Osteoblast (primary cell): ENCODE results near the gene ATG7. TPM values are rescaled to one million over a fixed set of nuclear protein-coding genes. Genes with fewer than 3 reads are reported as not detected.

Experiments
- DNase-seq: peaks from one replicate; pipeline ENCODE4 v3.0.0; 2011; ENCODE audit warnings: low spot score, mixed read lengths; ENCODE audit not compliant: insufficient read length; ENCODE audit errors: missing footprints
- H2AFZ ChIP-seq: 2 replicates; pipeline ENCODE4 v1.6.0; 2011; ENCODE audit warnings: mild to moderate bottlenecking, low read length
- H3K27ac ChIP-seq: 2 replicates; pipeline ENCODE4 v1.5.1; 2011; ENCODE audit warnings: mild to moderate bottlenecking, low read depth, low read length, moderate library complexity
- H3K27me3 ChIP-seq: 2 replicates; pipeline ENCODE4 v1.6.0; 2012; ENCODE audit warnings: mild to moderate bottlenecking, control low read depth, inconsistent platforms, low read length, moderate library complexity; ENCODE audit not compliant: insufficient read depth
- H3K36me3 ChIP-seq: 2 replicates; pipeline ENCODE4 v1.5.1; 2011; ENCODE audit warnings: mild to moderate bottlenecking, low read length, control low read depth, moderate library complexity; ENCODE audit not compliant: insufficient read depth
- H3K4me1 ChIP-seq: 2 replicates; pipeline ENCODE4 v1.5.1; 2011; ENCODE audit warnings: mild to moderate bottlenecking, low read length, control low read depth, moderate library complexity; ENCODE audit not compliant: insufficient read depth
- H3K4me2 ChIP-seq: 2 replicates; pipeline ENCODE4 v1.6.0; 2011; ENCODE audit warnings: mild to moderate bottlenecking, low read length; ENCODE audit not compliant: insufficient read depth
- H3K4me3 ChIP-seq: fragments of 200-600 bp; sonication (generic); 3 replicates; pipeline ENCODE4 v1.5.1; 2012; ENCODE audit warnings: mild to moderate bottlenecking, low read length, inconsistent platforms; ENCODE audit not compliant: insufficient read depth
- H3K79me2 ChIP-seq: 2 replicates; pipeline ENCODE4 v1.6.0; 2012; ENCODE audit warnings: mild to moderate bottlenecking, low read length, control low read depth, inconsistent platforms; ENCODE audit not compliant: insufficient read depth
- H3K9me3 ChIP-seq: 2 replicates; pipeline ENCODE4 v1.5.1; 2011; ENCODE audit warnings: low read depth, low read length, control low read depth
- H4K20me1 ChIP-seq: 2 replicates; pipeline ENCODE4 v1.6.0; 2012; ENCODE audit warnings: mild to moderate bottlenecking, low read length, control low read depth; ENCODE audit not compliant: insufficient read depth
- CTCF ChIP-seq: IDR thresholded peaks from 2 replicates; pipeline ENCODE4 v1.5.1; 2011; ENCODE audit warnings: mild to moderate bottlenecking, low read depth, low read length, moderate library complexity; ENCODE audit errors: extremely low read depth
- total RNA-seq: library from RNA; depleted of rRNA; stranded (reverse); fragments of >200 nt; gene quantifications from 2 replicates; pipeline ENCODE4 v1.2.3, GENCODE V29; 2012

Gene ATG7
- total RNA-seq, 1 donor, result 93.4 TPM

- Histone ChIP-seq H4K20me1 (no peaks in the 10 kb centered on the region), H3K4me1 (no peaks in the 10 kb centered on the region), H3K4me3 (no peak overlapping the region), H2AFZ (no peak overlapping the region), H3K27ac (no peak overlapping the region), H3K9me3 (no peaks in the 10 kb centered on the region), H3K79me2 (no peaks in the 10 kb centered on the region), H3K36me3 (peaks cover 47% of the 10 kb centered on the region), H3K27me3 (no peaks in the 10 kb centered on the region), H3K4me2 (no peak overlapping the region)
- DNase-seq, result no peak
- TF ChIP-seq CTCF, result no peak
These were observed 50.7 kb downstream of the ATG7 start for GRCh38 chr3:11322931-11323330.

- H3K9me3 ChIP-seq, result no peaks in the 10 kb centered on the region
- peaks cover 38% of the 10 kb centered on the region for H3K36me3 ChIP-seq
- no peak overlapping the region for H3K27ac ChIP-seq
- no peak for TF ChIP-seq CTCF
- H2AFZ ChIP-seq, result no peak overlapping the region
- H3K79me2 ChIP-seq, result no peaks in the 10 kb centered on the region
- H3K4me3 ChIP-seq, result no peak overlapping the region
- no peaks in the 10 kb centered on the region for H4K20me1 ChIP-seq
- H3K4me2 ChIP-seq, result no peak overlapping the region
- no peaks in the 10 kb centered on the region for H3K27me3 ChIP-seq
- no peaks in the 10 kb centered on the region for H3K4me1 ChIP-seq
- no peak for DNase-seq
These were observed 51.6 kb downstream of the ATG7 start for GRCh38 chr3:11323813-11324212.

GRCh38 chr3:11327619-11328018 lies 55.4 kb downstream of the ATG7 start:
- peaks cover 19% of the 10 kb centered on the region for H3K36me3 ChIP-seq
- H3K4me1 ChIP-seq, result peaks cover 14% of the 10 kb centered on the region
- no peak overlapping the region for H3K27ac ChIP-seq
- H2AFZ ChIP-seq, result no peak overlapping the region
- no peaks in the 10 kb centered on the region for H3K9me3 ChIP-seq
- no peaks in the 10 kb centered on the region for H3K79me2 ChIP-seq
- no peak overlapping the region for H3K4me2 ChIP-seq
- H4K20me1 ChIP-seq, result no peaks in the 10 kb centered on the region
- TF ChIP-seq CTCF, result no peak
- H3K27me3 ChIP-seq, result no peaks in the 10 kb centered on the region
- no peak for DNase-seq
- no peak overlapping the region for H3K4me3 ChIP-seq

- Histone ChIP-seq H3K36me3 (peaks cover 19% of the 10 kb centered on the region), H3K4me2 (no peak overlapping the region), H4K20me1 (no peaks in the 10 kb centered on the region), H2AFZ (no peak overlapping the region), H3K4me3 (no peak overlapping the region), H3K79me2 (no peaks in the 10 kb centered on the region), H3K27me3 (no peaks in the 10 kb centered on the region), H3K4me1 (peaks cover 14% of the 10 kb centered on the region), H3K27ac (no peak overlapping the region), H3K9me3 (no peaks in the 10 kb centered on the region)
- TF ChIP-seq CTCF, result no peak
- no peak for DNase-seq
These were observed 56.2 kb downstream of the ATG7 start for GRCh38 chr3:11328196-11328945.
